ENCODE data around the gene TM4SF1.

The TM4SF1 gene

GRCh38 chr3:149373235-149374125, 4.0 kb downstream of the TM4SF1 start:
- H3K27ac ChIP-seq (ENCODE audit: low read length): no peak overlapping the region

GRCh38 chr3:149371723-149372114, 5.7 kb downstream of the TM4SF1 start:
- H3K27ac ChIP-seq (ENCODE audit: low read length): peak overlapping the region; percentile 32

More at GRCh38 chr3:149373235-149374125, 4.0 kb downstream of the TM4SF1 start:
- no peak overlapping the region for H3K4me3 ChIP-seq (ENCODE audit: low read depth in 1 of 2, low read length in 2 of 2)
- H3K27me3 ChIP-seq (ENCODE audit: low read depth, low read length): no peaks in the 10 kb centered on the region
- H3K9me3 ChIP-seq (ENCODE audit: control insufficient read depth in 1 of 2, low read length in 2 of 2): no peaks in the 10 kb centered on the region
- H3K4me1 ChIP-seq (ENCODE audit: control insufficient read depth in 1 of 2, insufficient read depth in 2 of 2, low read length in 2 of 2): peaks cover 12 to 37% of the 10 kb centered on the region in 2 donors
- no peaks in the 10 kb centered on the region for H3K36me3 ChIP-seq (ENCODE audit: control insufficient read depth in 1 of 2, insufficient read depth in 2 of 2, low read length in 2 of 2)

GRCh38 chr3:149371001-149371722, 6.3 kb downstream of the TM4SF1 start:
- H3K9me3 ChIP-seq (ENCODE audit: control insufficient read depth in 1 of 2, low read length in 2 of 2): no peaks in the 10 kb centered on the region
- H3K4me3 ChIP-seq (ENCODE audit: low read depth in 1 of 2, low read length in 2 of 2): no peak overlapping the region
- H3K4me1 ChIP-seq (ENCODE audit: control insufficient read depth in 1 of 2, insufficient read depth in 2 of 2, low read length in 2 of 2): peaks cover 8 to 20% of the 10 kb centered on the region in 2 donors
- no peaks in the 10 kb centered on the region for H3K27me3 ChIP-seq (ENCODE audit: low read depth, low read length)
- peak overlapping the region; percentile 32 for H3K27ac ChIP-seq (ENCODE audit: low read length)
- no peaks in the 10 kb centered on the region for H3K36me3 ChIP-seq (ENCODE audit: control insufficient read depth in 1 of 2, insufficient read depth in 2 of 2, low read length in 2 of 2)

More at GRCh38 chr3:149371723-149372114, 5.7 kb downstream of the TM4SF1 start:
- Histone ChIP-seq H3K4me3 (ENCODE audit: low read depth in 1 of 2, low read length in 2 of 2) (no peak overlapping the region), H3K27me3 (ENCODE audit: low read depth, low read length) (no peaks in the 10 kb centered on the region), H3K9me3 (ENCODE audit: control insufficient read depth in 1 of 2, low read length in 2 of 2) (no peaks in the 10 kb centered on the region), H3K36me3 (ENCODE audit: control insufficient read depth in 1 of 2, insufficient read depth in 2 of 2, low read length in 2 of 2) (no peaks in the 10 kb centered on the region), H3K4me1 (ENCODE audit: control insufficient read depth in 1 of 2, insufficient read depth in 2 of 2, low read length in 2 of 2) (peaks cover 8 to 22% of the 10 kb centered on the region in 2 donors)

GRCh38 chr3:149369991-149370866, 7.2 kb downstream of the TM4SF1 start:
- no peaks in the 10 kb centered on the region for H3K27me3 ChIP-seq (ENCODE audit: low read depth, low read length)
- peaks cover 8 to 20% of the 10 kb centered on the region in 2 donors for H3K4me1 ChIP-seq (ENCODE audit: control insufficient read depth in 1 of 2, insufficient read depth in 2 of 2, low read length in 2 of 2)

GRCh38 chr3:149368674-149369497, 8.6 kb downstream of the TM4SF1 start:
- Histone ChIP-seq H3K27me3 (ENCODE audit: low read depth, low read length) (no peaks in the 10 kb centered on the region), H3K27ac (ENCODE audit: low read length) (no peak overlapping the region), H3K4me3 (ENCODE audit: low read depth in 1 of 2, low read length in 2 of 2) (no peak overlapping the region), H3K4me1 (ENCODE audit: control insufficient read depth in 1 of 2, insufficient read depth in 2 of 2, low read length in 2 of 2) (peaks cover 8 to 20% of the 10 kb centered on the region in 2 donors), H3K9me3 (ENCODE audit: control insufficient read depth in 1 of 2, low read length in 2 of 2) (no peaks in the 10 kb centered on the region), H3K36me3 (ENCODE audit: control insufficient read depth in 1 of 2, insufficient read depth in 2 of 2, low read length in 2 of 2) (no peaks in the 10 kb centered on the region)

More at GRCh38 chr3:149369991-149370866, 7.2 kb downstream of the TM4SF1 start:
- H3K4me3 ChIP-seq (ENCODE audit: low read depth in 1 of 2, low read length in 2 of 2): no peak overlapping the region
- H3K9me3 ChIP-seq (ENCODE audit: control insufficient read depth in 1 of 2, low read length in 2 of 2): no peaks in the 10 kb centered on the region
- peak overlapping the region; percentile 25 for H3K27ac ChIP-seq (ENCODE audit: low read length)
- H3K36me3 ChIP-seq (ENCODE audit: control insufficient read depth in 1 of 2, insufficient read depth in 2 of 2, low read length in 2 of 2): no peaks in the 10 kb centered on the region

GRCh38 chr3:149368201-149368673, 9.2 kb downstream of the TM4SF1 start:
- Histone ChIP-seq H3K4me1 (ENCODE audit: control insufficient read depth in 1 of 2, insufficient read depth in 2 of 2, low read length in 2 of 2) (peaks cover 8 to 20% of the 10 kb centered on the region in 2 donors), H3K4me3 (ENCODE audit: low read depth in 1 of 2, low read length in 2 of 2) (no peak overlapping the region), H3K36me3 (ENCODE audit: control insufficient read depth in 1 of 2, insufficient read depth in 2 of 2, low read length in 2 of 2) (no peaks in the 10 kb centered on the region), H3K27me3 (ENCODE audit: low read depth, low read length) (no peaks in the 10 kb centered on the region), H3K27ac (ENCODE audit: low read length) (no peak overlapping the region), H3K9me3 (ENCODE audit: control insufficient read depth in 1 of 2, low read length in 2 of 2) (no peaks in the 10 kb centered on the region)

GRCh38 chr3:149366941-149367840, 10.3 kb downstream of the TM4SF1 start:
- Histone ChIP-seq H3K36me3 (ENCODE audit: control insufficient read depth in 1 of 2, insufficient read depth in 2 of 2, low read length in 2 of 2) (no peaks in the 10 kb centered on the region), H3K27ac (ENCODE audit: low read length) (no peak overlapping the region), H3K4me3 (ENCODE audit: low read depth in 1 of 2, low read length in 2 of 2) (no peak overlapping the region), H3K9me3 (ENCODE audit: control insufficient read depth in 1 of 2, low read length in 2 of 2) (no peaks in the 10 kb centered on the region), H3K4me1 (ENCODE audit: control insufficient read depth in 1 of 2, insufficient read depth in 2 of 2, low read length in 2 of 2) (peaks cover 8 to 20% of the 10 kb centered on the region in 2 donors), H3K27me3 (ENCODE audit: low read depth, low read length) (no peaks in the 10 kb centered on the region)

- no peaks in the 10 kb centered on the region for H3K36me3 ChIP-seq (ENCODE audit: control insufficient read depth in 1 of 2, insufficient read depth in 2 of 2, low read length in 2 of 2)
- no peaks in the 10 kb centered on the region for H3K9me3 ChIP-seq (ENCODE audit: control insufficient read depth in 1 of 2, low read length in 2 of 2)
- H3K27ac ChIP-seq (ENCODE audit: low read length): no peak overlapping the region
- peaks cover 1 to 11% of the 10 kb centered on the region in 2 donors for H3K4me1 ChIP-seq (ENCODE audit: control insufficient read depth in 1 of 2, insufficient read depth in 2 of 2, low read length in 2 of 2)
- no peaks in the 10 kb centered on the region for H3K27me3 ChIP-seq (ENCODE audit: low read depth, low read length)
- no peak overlapping the region for H3K4me3 ChIP-seq (ENCODE audit: low read depth in 1 of 2, low read length in 2 of 2)
Observed at GRCh38 chr3:149366031-149366430, 11.4 kb downstream of the TM4SF1 start.

- Histone ChIP-seq H3K27me3 (ENCODE audit: low read depth, low read length) (no peaks in the 10 kb centered on the region), H3K4me1 (ENCODE audit: control insufficient read depth in 1 of 2, insufficient read depth in 2 of 2, low read length in 2 of 2) (no peaks in the 10 kb centered on the region), H3K9me3 (ENCODE audit: control insufficient read depth in 1 of 2, low read length in 2 of 2) (no peaks in the 10 kb centered on the region), H3K36me3 (ENCODE audit: control insufficient read depth in 1 of 2, insufficient read depth in 2 of 2, low read length in 2 of 2) (no peaks in the 10 kb centered on the region), H3K4me3 (ENCODE audit: low read depth in 1 of 2, low read length in 2 of 2) (no peak overlapping the region), H3K27ac (ENCODE audit: low read length) (no peak overlapping the region)
Observed at GRCh38 chr3:149364624-149365023, 12.8 kb downstream of the TM4SF1 start.

Data from muscle layer of duodenum (tissue), 2 donors.